NCI-H345 (cell line): ENCODE results near the gene CD59.
"Not testable (repeated sequence)": the region's sequence is repeated elsewhere in the genome, so short reads cannot be mapped to it uniquely, and the experiment has no call there.

Experiments
- DNase-seq: peaks from one replicate; lab custom pipeline; 2025; lab: John Stamatoyannopoulos, UW

CD59 gene

GRCh38 chr11:33713151-33713855 lies 22.9 kb downstream of the CD59 start:
- no peak for DNase-seq

GRCh38 chr11:33712436-33712835 lies 23.8 kb downstream of the CD59 start:
- DNase-seq: no peak

GRCh38 chr11:33709466-33709865 lies 26.8 kb downstream of the CD59 start:
- no peak for DNase-seq

- no peak for DNase-seq
Measured at GRCh38 chr11:33708985-33709384, 27.2 kb downstream of the CD59 start.

GRCh38 chr11:33707831-33708230 lies 28.4 kb downstream of the CD59 start:
- not testable (repeated sequence) for DNase-seq

- no peak for DNase-seq
Measured at GRCh38 chr11:33706966-33707365, 29.3 kb downstream of the CD59 start.

GRCh38 chr11:33706546-33706945 lies 29.7 kb downstream of the CD59 start:
- no peak for DNase-seq

- DNase-seq: no peak
Measured at GRCh38 chr11:33704240-33705002, 31.8 kb downstream of the CD59 start.

- no peak for DNase-seq
Measured at GRCh38 chr11:33703788-33704187, 32.4 kb downstream of the CD59 start.

- no peak for DNase-seq
Measured at GRCh38 chr11:33703234-33703633, 33.0 kb downstream of the CD59 start.

- DNase-seq: peak; percentile 47
Measured at GRCh38 chr11:33701302-33702230, 34.7 kb downstream of the CD59 start.

GRCh38 chr11:33700502-33701271 lies 35.5 kb downstream of the CD59 start, which contains the start of gene C11orf91:
Gene C11orf91, minus strand, starts transcription at chr11:33700826. Its CDS starts 86 bp downstream, at chr11:33700740.
- peak; percentile 96 for DNase-seq

- no peak for DNase-seq
Measured at GRCh38 chr11:33700063-33700501, 36.1 kb downstream of the CD59 start.

- no peak for DNase-seq
Measured at GRCh38 chr11:33699515-33700062, 36.6 kb downstream of the CD59 start.

- no peak for DNase-seq
Measured at GRCh38 chr11:33698921-33699320, 37.3 kb downstream of the CD59 start.

- no peak for DNase-seq
Measured at GRCh38 chr11:33697997-33698396, 38.2 kb downstream of the CD59 start.

GRCh38 chr11:33696931-33697638 lies 39.1 kb downstream of the CD59 start:
- no peak for DNase-seq

- no peak for DNase-seq
Measured at GRCh38 chr11:33696411-33696810, 39.8 kb downstream of the CD59 start.

GRCh38 chr11:33695051-33695566 lies 41.1 kb downstream of the CD59 start:
- DNase-seq: no peak

GRCh38 chr11:33694346-33695050 lies 41.7 kb downstream of the CD59 start:
- no peak for DNase-seq
